DMS53 treated with DMSO at 0.1 percent for 48 hours (cell line): ENCODE results near the gene CCDC93.
"Not testable (repeated sequence)": the region's sequence is repeated elsewhere in the genome, so short reads cannot be mapped to it uniquely, and the experiment has no call there.

Experiments
- DNase-seq: peaks from one replicate; lab custom pipeline; 2025; ENCODE audit not compliant: unreplicated experiment; lab: John Stamatoyannopoulos, UW

Gene CCDC93

DNA sequence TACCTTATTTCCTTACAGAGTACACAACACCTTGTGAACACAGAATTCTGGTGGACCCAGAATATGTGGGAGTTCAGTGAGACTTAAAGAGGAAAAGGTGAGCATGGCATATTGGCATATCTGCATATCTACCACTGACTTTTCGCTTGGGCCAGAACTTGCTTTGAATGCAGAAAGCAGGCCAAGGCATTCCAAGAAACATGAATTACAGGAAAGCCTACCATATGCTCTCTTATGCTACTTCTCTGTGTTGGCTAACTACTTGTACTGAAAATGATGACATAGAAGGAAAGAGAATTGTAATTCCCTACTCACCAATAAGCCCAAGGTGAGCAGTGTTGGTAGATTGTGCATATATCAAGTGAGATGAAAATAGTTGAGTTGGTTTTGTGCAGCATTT is 31.4 kb upstream of the CCDC93 start:
- DNase-seq: no peak

DNA sequence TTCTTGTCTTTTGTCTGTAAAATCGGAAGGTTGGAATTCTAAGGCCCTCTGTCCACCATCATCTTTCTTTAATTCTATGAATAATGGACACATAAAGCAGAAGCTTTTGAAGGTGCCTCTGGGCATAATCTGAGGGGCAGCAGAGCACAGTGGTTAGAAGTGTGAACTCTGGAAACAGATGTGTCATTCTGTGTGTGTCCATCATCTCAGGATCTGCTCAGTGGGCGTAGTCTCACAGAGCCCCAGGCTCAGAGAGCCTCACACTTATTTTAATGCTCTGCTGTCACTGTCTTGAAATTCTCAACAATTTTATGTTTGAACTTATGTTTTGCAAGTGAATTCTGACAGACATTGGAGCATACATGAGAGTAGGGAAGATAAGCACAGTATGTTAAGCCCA is 31.0 kb upstream of the CCDC93 start:
- no peak for DNase-seq

DNA sequence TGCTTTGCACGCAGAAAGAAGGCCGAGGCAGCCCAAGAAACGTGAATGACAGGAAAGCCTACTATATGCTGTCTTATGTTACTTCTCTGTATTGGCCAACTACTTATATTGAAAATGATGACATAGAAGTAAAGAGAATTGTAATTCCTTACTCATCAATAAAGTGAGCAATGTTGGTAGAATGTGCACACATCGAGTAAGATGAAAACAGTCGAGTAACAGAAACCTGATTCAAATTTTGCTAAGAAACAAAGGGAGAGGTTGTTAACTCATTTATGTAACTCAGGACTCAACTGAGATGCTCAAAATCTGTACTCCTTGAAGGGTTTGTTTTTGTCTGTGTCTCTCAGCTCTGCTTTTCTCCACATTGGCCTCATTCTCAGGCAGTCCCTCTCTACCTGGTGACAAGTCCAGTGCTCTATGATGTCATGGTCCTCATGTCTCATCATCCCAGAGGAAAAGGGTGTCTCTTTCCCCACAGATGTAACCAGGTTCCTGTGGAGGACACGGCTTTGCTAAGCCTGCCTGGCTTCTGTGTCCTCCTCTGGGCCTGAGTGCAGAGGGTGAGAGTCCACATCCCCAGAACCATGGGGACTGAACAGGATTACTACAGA is 30.3 kb upstream of the CCDC93 start:
- no peak for DNase-seq

DNA sequence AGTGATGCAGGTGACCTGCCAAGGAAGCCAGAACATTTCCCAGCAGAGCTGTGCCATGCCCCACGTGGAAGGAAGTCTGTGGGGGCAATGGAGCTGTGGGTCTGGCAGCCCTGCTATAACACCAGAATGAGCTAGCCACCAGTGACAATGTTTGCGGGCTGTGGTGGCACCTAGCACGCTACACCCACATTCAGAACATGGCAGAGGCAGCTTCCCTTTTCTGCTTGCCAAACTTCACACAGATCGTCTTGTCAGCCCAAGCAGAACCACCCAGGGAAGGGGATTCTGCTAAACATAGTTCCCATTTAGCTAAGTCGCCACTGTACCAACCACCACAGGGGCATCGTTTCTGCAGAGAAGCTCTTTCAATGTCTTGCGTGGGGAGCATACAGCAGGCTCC is 27.0 kb upstream of the CCDC93 start:
- DNase-seq: no peak

DNA sequence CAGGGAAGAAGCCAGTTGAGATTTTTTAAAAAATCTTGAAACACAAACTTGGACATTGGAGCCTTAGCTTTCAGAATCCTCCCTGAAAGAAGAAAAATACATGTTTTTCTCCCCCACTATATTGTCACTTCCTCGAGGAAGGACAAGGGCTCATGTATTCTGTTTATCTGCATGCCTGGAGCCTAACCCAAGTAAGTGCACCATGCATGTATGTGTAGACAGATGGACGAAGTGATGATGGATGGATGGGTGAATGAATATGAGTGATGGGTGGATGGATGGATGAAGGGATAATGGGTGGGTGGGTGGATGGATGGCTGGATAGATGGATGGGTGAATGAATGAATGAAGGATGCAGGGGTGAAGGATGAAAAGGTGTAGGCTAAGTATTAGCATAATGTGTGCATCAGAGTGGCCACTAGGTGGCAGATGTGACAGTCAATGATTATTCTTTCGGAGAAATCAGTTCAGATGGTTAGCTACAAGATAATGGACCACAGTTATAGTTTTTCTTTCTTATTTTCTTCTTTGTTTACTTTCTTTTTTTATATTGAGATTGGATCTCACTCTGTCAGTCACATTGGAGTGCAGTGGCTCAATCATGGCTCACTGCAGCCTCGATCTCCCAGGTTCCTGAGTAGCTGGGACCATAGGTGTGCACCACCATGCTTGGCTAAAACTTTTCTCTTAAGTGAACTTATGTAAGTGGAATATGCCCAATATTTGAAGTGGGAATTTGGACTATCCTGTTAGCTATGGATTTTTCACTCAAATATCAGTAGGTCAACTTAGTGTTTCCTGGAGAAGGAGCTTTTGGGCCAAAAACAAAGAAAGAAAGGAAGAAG is 18.5 kb upstream of the CCDC93 start:
- DNase-seq: peak; percentile 57

DNA sequence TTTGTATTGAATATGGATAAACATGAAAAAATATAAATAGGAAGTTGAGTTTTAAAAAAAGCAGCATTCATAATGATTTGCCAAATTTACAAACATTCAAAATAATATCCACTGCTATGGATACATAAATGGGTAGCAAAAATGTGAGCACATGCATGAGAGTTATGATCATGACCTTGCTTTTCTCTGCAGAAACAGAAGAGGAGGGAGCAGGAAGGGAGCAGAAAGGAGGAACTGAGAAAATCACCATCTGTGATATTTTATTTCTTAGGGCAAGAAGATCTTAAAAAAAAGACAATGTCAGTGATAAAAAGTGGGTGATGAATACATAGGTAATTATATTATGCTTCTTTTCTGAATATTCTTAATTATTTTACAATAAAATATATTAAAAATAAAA is 17.7 kb upstream of the CCDC93 start:
- DNase-seq: no peak

DNA sequence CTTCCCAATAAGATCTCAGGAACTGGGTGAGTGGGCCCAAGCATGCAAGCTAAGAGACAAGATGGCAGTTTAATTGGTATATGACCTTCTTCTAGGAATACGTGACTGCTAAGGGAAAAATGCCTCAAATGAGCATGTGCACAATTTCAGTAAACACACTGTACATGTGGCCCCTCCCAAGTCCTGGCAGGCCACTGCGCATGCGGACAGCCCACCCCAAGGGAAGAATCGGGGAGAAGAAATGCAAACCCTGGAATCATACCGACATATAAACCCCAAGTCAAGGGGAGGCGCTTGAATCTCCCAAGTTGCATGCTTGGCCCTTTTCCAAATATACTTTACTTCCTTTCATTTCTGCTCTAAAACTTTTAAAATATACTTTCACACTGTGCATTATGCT is 15.2 kb upstream of the CCDC93 start:
- DNase-seq: no peak

DNA sequence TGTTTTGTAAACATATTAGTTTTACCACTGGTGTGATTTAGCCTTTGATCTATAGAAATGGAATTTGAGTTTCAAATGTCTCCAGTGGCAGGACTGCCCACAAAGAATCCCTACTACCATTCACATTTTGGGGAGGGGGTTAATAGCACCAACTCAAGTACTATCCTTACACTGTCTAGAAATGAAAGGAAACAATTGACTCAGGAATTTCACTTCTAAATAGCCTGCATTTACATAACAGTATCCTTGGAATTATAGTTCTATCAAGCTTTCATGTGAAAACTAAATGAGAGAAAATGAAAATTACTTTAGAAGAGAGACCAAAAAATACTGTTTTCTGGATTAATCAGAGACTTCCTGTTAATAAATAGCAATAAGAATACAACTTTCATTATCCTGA is 7.5 kb upstream of the CCDC93 start:
- no peak for DNase-seq

DNA sequence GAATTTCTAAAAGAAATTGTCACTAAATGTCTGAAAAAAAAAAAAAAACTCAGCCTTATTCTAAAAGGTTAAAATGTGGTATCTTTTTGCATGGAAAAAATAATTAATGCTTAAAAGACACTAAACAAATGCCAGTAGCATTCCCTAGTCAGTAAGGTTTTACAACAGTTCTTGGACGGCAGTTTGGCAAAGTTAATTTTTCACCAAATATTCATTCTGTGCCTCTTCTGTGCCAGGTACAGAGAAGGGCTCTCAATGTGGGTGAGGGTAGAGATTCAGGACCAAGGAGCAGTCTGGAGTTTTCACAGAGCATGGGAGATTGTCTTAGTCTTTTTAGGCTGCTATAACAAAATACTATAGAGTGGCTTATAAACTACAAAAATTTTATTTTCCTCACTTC is 6.0 kb upstream of the CCDC93 start:
- no peak for DNase-seq

DNA sequence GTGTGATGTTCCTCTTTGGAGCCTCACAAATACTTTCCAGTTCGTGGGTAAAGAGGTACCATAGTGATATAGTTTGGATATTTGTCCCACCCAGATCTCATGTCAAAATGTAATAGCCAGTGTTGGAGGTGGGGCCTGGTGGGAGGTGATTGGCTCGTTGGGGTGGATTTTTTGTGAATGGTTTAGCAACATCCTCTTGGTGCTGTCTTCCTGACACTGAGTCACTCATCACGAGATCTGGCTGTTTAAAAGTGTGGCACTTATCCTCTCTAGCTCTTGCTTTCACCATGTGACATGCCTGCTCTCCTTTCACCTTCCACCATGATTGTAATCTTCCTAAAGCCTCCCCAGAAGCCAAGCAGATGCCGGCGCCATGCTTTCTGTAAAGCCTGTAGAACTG is 3.0 kb upstream of the CCDC93 start:
- no peak for DNase-seq

DNA sequence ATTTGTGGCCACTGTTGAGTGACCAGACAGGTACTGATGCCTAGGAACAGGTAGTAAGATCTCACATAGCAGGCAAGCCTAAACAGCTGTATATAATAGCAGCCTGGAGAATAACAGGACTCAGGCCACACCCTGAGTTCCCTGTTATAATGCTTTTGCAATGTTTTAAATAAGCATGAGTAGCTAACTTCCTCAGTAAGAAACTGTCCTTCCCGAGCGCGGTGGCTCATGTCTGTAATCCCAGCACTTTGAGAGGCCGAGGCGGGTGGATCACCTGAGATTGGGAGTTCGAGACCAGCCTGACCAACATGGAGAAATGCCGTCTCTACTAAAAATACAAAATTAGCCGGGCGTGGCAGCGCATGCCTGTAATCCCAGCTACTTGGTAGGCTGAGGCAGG is 1.9 kb upstream of the CCDC93 start:
- DNase-seq: not testable (repeated sequence)

DNA sequence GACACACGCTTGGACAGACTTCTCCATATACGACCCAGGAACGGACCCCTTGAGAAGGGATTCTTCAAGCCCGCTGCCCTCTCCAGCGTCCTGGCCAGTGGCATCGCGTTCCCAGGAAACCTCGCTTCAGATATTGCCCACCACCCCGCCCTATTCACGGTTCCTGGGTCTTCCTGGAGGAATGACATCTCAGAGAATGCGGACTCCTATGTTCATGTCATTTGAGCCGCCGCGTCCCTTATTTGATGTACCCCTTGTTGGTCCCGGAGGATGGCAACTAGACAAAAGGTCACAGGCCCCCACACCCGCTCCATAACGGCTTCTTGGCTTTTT is 588 bp upstream of the CCDC93 start:
- DNase-seq: no peak

DNA sequence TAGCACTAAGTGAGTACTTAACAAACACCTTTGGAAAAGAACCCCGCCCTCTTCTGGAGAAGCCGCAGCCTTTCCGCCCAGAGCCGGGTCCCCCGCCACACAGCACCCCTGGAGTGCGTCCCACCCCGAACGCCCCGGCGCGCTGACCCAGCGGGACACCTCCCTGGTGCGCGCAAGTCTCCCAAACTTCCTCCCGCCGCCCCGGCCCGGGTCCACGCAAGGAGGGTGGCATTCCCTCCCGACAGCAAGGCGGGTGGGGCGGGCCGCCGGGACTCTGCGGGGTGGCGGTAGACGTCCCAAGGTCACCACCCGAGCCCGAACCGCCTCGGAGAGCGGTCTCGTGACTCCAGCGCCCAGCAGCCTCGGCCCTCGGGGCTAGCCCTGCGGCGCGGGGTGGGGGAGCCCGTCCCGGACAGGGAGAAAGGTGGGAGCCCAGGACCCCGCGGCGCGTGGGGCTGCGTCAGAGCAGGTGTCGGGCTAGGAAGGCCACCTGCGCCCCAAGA is 598 bp downstream of the CCDC93 start:
- DNase-seq: no peak

DNA sequence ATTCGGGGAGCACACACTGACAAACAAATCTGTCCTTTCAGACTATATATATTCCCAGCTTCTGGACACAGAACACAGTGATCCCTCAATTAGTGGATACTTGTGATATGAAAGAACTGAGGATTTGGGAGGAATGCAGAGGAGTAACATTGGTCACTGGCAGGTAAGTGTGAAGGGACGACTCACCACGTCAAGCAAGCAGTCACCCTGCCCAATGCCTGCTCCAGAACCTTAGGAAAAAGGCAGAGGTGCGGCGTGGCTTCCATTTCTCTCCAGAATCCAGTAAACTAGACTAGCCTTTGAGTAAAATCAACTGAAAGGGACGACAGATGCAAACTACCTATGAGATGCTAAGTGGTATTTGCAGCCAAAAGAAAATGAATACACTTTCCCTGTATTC is 1.1 kb downstream of the CCDC93 start:
- DNase-seq: no peak

DNA sequence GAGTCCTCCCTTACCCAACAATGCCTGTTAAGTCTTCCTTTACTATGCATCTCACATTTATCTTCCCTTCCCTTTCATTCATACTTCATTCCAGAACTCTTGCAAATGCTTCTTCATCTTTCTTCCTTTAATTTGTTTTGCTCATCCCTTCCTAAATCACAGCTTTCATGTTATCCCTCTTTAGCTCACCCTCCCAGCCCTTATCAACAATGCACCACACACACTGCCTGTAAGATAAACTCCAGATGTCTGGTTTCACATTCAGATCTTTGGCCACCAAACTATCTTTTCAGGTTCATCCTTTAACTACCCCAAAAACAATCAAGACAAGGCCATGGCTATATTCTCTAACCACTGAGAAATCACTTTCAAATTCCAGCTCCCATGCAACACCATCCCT is 3.4 kb downstream of the CCDC93 start:
- DNase-seq: no peak

DNA sequence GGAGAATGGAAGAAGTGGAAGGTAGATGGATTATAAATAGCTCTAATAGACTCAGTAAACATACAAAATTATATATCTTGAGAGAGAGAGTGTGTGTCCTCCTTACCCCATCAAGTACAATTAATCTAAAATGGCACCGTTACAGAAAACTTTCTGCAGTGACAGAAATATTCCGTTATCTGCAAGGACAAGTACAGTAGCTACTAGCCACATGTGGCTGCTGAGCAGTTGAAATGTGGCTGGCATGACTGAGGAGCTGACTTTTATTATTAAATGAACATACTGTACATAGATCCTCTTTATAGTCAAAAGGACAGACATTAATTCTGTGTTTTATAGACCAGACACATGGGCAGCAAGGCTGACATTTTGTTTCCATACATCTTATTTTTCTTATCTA is 7.0 kb downstream of the CCDC93 start:
- DNase-seq: no peak

DNA sequence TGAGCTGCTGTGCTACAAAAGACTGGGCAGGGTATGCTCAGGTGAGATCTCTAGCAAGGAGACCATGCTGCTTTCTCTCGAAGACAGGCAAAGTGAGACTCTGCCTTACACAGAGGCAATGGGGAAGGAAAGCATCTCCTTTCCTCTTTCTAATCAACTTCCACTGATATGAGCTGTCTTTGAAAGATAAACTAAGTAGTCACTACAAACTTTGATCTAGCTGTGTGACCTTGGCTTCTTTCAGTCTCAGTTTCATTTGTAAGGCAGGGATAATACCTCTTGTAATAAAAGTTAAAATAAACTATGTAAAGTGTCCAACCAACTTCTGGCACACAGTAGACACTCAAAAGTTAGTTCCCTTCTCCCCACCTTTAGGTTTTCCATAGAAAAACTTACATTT is 7.5 kb downstream of the CCDC93 start:
- no peak for DNase-seq

DNA sequence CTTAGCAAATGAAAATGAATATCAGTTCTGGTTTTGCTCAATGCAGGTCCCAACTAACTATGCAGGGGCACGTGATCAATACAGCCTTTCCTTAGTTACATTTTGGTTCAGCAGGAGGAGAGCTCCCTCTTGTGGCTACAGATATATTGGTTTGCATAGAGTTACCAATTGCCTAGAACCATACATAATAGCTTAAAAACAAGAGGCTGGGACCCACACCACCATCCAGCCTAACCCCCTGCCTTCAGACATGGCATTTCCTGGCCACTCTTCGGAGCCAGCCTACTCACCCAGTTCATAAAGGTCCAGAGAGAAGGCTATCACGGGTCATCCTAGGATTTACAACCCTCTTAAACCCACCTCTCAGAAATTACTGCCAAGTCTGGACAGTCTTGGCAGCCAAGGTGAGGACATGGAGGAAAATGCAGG is 10.5 kb downstream of the CCDC93 start:
- DNase-seq: peak; percentile 74

DNA sequence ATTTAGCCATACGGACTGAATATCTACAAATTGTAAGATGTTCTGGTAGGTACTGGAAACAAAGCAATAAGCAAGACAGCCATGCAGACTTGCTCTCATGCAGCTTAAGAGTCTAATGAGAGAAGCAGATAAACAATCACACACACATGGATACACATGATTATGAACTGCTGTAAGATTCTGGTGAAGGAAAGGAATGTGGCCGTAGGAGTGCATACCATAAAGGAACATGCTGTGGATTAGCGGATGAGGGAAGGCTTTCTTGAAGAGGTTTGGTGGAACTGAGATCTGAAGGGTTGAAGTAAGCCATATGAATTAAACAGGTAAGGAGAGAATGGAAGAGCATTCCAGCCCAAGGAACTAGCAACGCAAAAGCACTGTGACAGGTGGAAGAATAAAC is 13.8 kb downstream of the CCDC93 start:
- DNase-seq: no peak

DNA sequence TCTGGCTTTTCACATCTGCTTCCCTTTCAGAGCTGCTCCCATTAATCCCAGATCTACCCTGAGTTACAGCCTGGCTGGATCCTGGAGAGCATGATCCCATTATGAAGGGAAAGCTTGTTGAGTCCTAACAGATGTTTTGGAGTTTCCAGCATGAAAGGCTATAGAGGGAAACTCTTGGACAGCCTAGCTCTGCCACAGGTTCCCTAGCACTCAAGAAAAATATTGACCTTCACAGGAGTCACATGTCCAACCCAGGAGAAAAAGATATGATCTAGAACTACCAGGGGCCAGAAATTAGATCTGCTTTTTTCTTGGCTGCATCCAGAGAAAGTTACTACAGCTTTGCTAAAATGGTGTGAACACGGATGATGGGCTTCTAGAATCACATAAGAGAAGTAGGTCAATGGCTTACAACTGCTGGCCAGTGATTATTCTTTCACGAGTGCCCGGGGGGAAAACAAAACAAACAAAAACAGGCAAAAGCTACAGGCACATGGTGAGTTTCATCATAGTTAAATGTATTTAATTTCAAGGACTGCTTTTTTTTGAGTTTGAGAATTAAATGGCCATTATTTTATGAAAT is 15.9 kb downstream of the CCDC93 start:
- DNase-seq: no peak

DNA sequence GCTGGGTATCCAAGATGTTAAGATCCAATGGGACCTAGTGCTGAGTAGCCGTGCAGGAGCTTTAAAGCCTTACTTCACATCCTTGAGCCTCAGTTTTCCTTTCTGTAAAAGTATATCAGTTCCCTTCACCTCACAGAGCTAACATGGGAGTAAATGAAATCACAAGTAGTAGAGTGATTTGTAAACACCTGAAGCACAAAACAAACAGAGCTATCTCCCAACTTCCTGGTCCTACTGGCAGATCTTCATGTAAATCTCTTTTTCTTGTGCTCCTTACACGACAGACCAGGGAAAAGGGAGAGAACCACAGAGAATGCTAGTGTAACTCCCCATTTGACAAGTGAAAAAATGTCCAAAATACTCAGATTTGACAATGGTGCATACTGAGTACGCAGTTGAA is 17.3 kb downstream of the CCDC93 start:
- peak; percentile 28 for DNase-seq

DNA sequence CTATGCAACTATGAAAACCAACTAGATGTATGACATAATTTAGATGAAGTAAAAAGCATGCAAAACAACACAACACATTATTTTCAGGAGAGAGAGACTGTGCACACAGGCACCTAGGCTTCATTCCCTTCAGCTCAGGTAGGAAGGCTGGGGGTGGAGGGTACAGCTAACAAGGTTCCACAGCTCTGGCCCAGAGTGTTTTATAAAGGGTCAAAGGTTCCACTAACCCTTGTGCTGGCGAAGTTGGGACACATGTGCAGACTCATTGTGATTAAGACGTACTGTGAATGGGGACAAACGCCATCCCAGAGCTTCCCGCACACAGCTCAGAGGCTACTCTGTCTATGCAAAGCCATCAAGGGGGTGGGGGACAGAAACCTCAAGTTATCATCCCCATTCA is 19.1 kb downstream of the CCDC93 start:
- no peak for DNase-seq
